ENCODE data around the gene TRERF1. TPM values are rescaled to one million over a fixed set of nuclear protein-coding genes. Genes with fewer than 3 reads are reported as not detected.

TRERF1 gene
- total and polyA plus RNA-seq, 2 experiments from 2014 or later, result 11.2 to 20.6 TPM

DNA sequence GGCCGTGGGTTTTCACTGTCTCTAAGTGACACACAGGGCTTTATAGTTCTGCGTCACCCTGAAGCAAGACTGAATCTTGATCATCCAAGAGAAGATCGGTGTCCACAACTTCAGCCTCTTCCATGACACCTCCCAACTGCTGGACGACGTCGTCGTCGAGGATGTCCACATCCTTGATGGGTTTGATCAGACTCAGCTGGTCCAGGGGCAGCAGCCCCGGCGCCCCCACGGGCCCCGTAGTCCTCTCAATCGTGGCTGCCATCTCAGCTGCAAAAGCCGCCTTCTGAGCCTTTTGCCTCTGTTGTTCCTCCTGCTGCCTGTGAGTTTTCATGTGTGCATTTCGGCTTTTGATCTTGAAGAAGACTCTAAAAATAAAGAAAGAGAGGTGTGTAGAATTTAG, 223.4 kb downstream of the TRERF1 start:
- H4K20me1 ChIP-seq (replicated peaks; ENCODE audit: insufficient read depth), result no peaks in the 10 kb centered on the region
- ATAC-seq (no peak), DNase-seq (ENCODE audit: low spot score) (no peak)
- no peak overlapping the region for H3K27ac Mint-ChIP-seq
- no peak overlapping the region for H3K27ac ChIP-seq (ENCODE audit: low read depth)
- H3K4me1 Mint-ChIP-seq, result peaks cover 9% of the 10 kb centered on the region; the same call in 2 of the 3 replicates
- H3K9me3 Mint-ChIP-seq, result no peaks in the 10 kb centered on the region
- no peaks in the 10 kb centered on the region for H3K79me2 ChIP-seq (replicated peaks; ENCODE audit: insufficient read depth)
- H3K36me3 Mint-ChIP-seq (ENCODE audit: low read depth), result peaks cover 39% of the 10 kb centered on the region
- H3K27me3 Mint-ChIP-seq (ENCODE audit: insufficient read depth, low read depth, poor library complexity), result no peaks in the 10 kb centered on the region
- no peak overlapping the region for H3K4me3 ChIP-seq
- TF ChIP-seq EZH2phosphoT487 (IDR thresholded peaks at IDR 0.05; ENCODE audit: unreplicated experiment) (no peak), CREB1 (CRISPR knock-in tag; IDR thresholded peaks at IDR 0.05; ENCODE audit: low read depth) (no peak), EZH2 (IDR thresholded peaks at IDR 0.05; ENCODE audit: low read depth, unreplicated experiment) (no peak), JUNB (IDR thresholded peaks at IDR 0.05; ENCODE audit: unreplicated experiment) (no peak), NANOG (IDR thresholded peaks at IDR 0.05; ENCODE audit: borderline replicate concordance) (no peak), ZNF114 (CRISPR knock-in tag; IDR thresholded peaks at IDR 0.05) (no peak), POLR2AphosphoS5 (IDR thresholded peaks at IDR 0.05; ENCODE audit: low read depth) (no peak), ZNF331 (CRISPR knock-in tag; IDR thresholded peaks at IDR 0.05; ENCODE audit: low read depth) (no peak)
- TF ChIP-seq, protein P1, sequence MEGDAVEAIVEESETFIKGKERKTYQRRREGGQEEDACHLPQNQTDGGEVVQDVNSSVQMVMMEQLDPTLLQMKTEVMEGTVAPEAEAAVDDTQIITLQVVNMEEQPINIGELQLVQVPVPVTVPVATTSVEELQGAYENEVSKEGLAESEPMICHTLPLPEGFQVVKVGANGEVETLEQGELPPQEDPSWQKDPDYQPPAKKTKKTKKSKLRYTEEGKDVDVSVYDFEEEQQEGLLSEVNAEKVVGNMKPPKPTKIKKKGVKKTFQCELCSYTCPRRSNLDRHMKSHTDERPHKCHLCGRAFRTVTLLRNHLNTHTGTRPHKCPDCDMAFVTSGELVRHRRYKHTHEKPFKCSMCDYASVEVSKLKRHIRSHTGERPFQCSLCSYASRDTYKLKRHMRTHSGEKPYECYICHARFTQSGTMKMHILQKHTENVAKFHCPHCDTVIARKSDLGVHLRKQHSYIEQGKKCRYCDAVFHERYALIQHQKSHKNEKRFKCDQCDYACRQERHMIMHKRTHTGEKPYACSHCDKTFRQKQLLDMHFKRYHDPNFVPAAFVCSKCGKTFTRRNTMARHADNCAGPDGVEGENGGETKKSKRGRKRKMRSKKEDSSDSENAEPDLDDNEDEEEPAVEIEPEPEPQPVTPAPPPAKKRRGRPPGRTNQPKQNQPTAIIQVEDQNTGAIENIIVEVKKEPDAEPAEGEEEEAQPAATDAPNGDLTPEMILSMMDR (conservative IDR thresholded peaks at IDR 0.05; ENCODE audit: low read depth in 2 of 2), result no peak
- no peak overlapping the region for H3K4me2 ChIP-seq
- no peaks in the 10 kb centered on the region for H3K4me1 ChIP-seq (ENCODE audit: insufficient read depth)
- no peaks in the 10 kb centered on the region for H3K9me2 ChIP-seq (ENCODE audit: insufficient read depth)
- H3F3A ChIP-seq (replicated peaks; ENCODE audit: low read depth), result peaks cover 10% of the 10 kb centered on the region; the same call in 1 of the 2 replicates
- H3K4me3 Mint-ChIP-seq, result no peak overlapping the region
- H3K27me3 ChIP-seq (ENCODE audit: insufficient read depth), result no peaks in the 10 kb centered on the region
- H3K36me3 ChIP-seq (ENCODE audit: insufficient read depth), result 0 out of 2 replicates have a peak, but pooled peaks cover 5% of the 10 kb centered on the region
- no peak overlapping the region for H2AFZ ChIP-seq

DNA sequence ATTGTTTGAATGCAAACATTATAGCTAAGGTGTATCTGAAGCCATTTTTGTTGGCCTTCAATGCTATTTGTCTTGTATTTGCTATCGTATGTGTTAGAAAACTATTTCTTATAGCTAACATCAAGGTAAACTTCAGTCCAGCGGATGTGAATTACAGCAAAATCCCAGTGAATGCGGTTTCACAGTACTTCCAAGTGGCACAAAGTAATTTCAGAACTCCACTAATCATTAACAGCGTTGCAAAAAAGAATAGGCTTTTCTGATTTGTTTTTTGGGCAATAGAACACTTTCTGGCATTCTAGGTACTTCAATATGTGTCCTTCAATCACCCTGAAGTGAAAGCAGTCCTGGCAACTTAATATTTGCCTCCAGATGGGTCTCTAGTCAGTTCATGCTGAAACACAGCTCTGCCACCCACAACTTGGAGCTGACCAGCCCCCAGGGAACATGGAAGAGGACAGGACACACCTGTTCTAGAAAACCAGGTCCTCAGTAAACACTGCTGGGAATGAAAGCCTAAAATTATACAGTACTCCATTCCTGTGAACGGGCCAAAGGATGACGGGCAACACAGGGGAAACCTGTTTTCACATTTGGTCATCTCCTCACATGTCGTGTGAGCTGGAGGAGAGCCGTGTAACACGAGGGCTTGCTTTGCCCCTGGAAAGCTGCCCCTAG, 224.4 kb downstream of the TRERF1 start:
- Histone ChIP-seq H3K4me1 (ENCODE audit: insufficient read depth) (no peaks in the 10 kb centered on the region), H3K36me3 (ENCODE audit: insufficient read depth) (0 out of 2 replicates have a peak, but pooled peaks cover 5% of the 10 kb centered on the region), H3K4me3 (no peak overlapping the region), H3K27ac (ENCODE audit: low read depth) (peak overlapping the region; percentile 57; the same call in 1 of the 2 replicates), H3K79me2 (replicated peaks; ENCODE audit: insufficient read depth) (no peaks in the 10 kb centered on the region), H4K20me1 (replicated peaks; ENCODE audit: insufficient read depth) (no peaks in the 10 kb centered on the region), H3K27me3 (ENCODE audit: insufficient read depth) (no peaks in the 10 kb centered on the region), H3F3A (replicated peaks; ENCODE audit: low read depth) (peaks cover 10% of the 10 kb centered on the region; the same call in 1 of the 2 replicates), H3K9me2 (ENCODE audit: insufficient read depth) (no peaks in the 10 kb centered on the region), H3K4me2 (no peak overlapping the region), H2AFZ (no peak overlapping the region)
- Mint-ChIP-seq H3K4me1 (peaks cover 9% of the 10 kb centered on the region; the same call in 2 of the 3 replicates), H3K4me3 (no peak overlapping the region), H3K27ac (no peak overlapping the region), H3K9me3 (no peaks in the 10 kb centered on the region), H3K36me3 (ENCODE audit: low read depth) (peaks cover 33% of the 10 kb centered on the region), H3K27me3 (ENCODE audit: insufficient read depth, low read depth, poor library complexity) (no peaks in the 10 kb centered on the region)
- ATAC-seq, result no peak
- DNase-seq (ENCODE audit: low spot score), result no peak
- no peak for TF ChIP-seq CREB1 (CRISPR knock-in tag; IDR thresholded peaks at IDR 0.05; ENCODE audit: low read depth)
- TF ChIP-seq, protein P2, sequence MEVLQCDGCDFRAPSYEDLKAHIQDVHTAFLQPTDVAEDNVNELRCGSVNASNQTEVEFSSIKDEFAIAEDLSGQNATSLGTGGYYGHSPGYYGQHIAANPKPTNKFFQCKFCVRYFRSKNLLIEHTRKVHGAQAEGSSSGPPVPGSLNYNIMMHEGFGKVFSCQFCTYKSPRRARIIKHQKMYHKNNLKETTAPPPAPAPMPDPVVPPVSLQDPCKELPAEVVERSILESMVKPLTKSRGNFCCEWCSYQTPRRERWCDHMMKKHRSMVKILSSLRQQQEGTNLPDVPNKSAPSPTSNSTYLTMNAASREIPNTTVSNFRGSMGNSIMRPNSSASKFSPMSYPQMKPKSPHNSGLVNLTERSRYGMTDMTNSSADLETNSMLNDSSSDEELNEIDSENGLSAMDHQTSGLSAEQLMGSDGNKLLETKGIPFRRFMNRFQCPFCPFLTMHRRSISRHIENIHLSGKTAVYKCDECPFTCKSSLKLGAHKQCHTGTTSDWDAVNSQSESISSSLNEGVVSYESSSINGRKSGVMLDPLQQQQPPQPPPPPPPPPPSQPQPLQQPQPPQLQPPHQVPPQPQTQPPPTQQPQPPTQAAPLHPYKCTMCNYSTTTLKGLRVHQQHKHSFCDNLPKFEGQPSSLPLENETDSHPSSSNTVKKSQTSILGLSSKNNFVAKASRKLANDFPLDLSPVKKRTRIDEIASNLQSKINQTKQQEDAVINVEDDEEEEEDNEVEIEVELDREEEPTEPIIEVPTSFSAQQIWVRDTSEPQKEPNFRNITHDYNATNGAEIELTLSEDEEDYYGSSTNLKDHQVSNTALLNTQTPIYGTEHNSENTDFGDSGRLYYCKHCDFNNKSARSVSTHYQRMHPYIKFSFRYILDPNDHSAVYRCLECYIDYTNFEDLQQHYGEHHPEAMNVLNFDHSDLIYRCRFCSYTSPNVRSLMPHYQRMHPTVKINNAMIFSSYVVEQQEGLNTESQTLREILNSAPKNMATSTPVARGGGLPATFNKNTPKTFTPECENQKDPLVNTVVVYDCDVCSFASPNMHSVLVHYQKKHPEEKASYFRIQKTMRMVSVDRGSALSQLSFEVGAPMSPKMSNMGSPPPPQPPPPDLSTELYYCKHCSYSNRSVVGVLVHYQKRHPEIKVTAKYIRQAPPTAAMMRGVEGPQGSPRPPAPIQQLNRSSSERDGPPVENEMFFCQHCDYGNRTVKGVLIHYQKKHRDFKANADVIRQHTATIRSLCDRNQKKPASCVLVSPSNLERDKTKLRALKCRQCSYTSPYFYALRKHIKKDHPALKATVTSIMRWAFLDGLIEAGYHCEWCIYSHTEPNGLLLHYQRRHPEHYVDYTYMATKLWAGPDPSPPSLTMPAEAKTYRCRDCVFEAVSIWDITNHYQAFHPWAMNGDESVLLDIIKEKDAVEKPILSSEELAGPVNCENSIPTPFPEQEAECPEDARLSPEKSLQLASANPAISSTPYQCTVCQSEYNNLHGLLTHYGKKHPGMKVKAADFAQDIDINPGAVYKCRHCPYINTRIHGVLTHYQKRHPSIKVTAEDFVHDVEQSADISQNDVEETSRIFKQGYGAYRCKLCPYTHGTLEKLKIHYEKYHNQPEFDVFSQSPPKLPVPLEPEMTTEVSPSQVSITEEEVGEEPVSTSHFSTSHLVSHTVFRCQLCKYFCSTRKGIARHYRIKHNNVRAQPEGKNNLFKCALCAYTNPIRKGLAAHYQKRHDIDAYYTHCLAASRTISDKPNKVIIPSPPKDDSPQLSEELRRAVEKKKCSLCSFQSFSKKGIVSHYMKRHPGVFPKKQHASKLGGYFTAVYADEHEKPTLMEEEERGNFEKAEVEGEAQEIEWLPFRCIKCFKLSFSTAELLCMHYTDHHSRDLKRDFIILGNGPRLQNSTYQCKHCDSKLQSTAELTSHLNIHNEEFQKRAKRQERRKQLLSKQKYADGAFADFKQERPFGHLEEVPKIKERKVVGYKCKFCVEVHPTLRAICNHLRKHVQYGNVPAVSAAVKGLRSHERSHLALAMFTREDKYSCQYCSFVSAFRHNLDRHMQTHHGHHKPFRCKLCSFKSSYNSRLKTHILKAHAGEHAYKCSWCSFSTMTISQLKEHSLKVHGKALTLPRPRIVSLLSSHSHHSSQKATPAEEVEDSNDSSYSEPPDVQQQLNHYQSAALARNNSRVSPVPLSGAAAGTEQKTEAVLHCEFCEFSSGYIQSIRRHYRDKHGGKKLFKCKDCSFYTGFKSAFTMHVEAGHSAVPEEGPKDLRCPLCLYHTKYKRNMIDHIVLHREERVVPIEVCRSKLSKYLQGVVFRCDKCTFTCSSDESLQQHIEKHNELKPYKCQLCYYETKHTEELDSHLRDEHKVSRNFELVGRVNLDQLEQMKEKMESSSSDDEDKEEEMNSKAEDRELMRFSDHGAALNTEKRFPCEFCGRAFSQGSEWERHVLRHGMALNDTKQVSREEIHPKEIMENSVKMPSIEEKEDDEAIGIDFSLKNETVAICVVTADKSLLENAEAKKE (CRISPR knock-in tag; IDR thresholded peaks at IDR 0.05), result no peak
- no peak for TF ChIP-seq EZH2phosphoT487 (IDR thresholded peaks at IDR 0.05; ENCODE audit: unreplicated experiment)

Data from GM23338 (cell line).